T-helper 2 cell treated with Interferon-gamma antibody and Interleukin-4, amounts not matched to agents 5 μg/mL and 100 μg/mL, for 36 hours (primary cell): ENCODE data around the gene FAM167B.
A peak's percentile ranks its signal among the peaks of the same experiment; 100 is the strongest.

Experiments used
- DNase-seq: peaks from one replicate; pipeline ENCODE4 v3.0.0; 2021; ENCODE audit warnings: low spot score
- H3K27ac Mint-ChIP-seq: one replicate; pipeline ENCODE4 v1.8.0; 2021; ENCODE audit warnings: mild to moderate bottlenecking, mixed read lengths
- H3K27me3 Mint-ChIP-seq: one replicate; pipeline ENCODE4 v1.8.0; 2021; ENCODE audit warnings: low read depth, mixed read lengths
- H3K36me3 Mint-ChIP-seq: one replicate; pipeline ENCODE4 v1.8.0; 2021; ENCODE audit warnings: low read depth, mixed read lengths
- H3K4me1 Mint-ChIP-seq: one replicate; pipeline ENCODE4 v1.8.0; 2021; ENCODE audit warnings: low read depth, mixed read lengths
- H3K4me3 Mint-ChIP-seq: one replicate; pipeline ENCODE4 v1.8.0; 2022; ENCODE audit warnings: mild to moderate bottlenecking, moderate library complexity, mixed read lengths
- H3K9me3 Mint-ChIP-seq: one replicate; pipeline ENCODE4 v1.8.0; 2021; ENCODE audit warnings: mixed read lengths

The FAM167B gene

GRCh38 chr1:32239790-32240139 is 7.3 kb upstream of the FAM167B start:
- H3K27me3 Mint-ChIP-seq = peaks cover 2% of the 10 kb centered on the region
- no peaks in the 10 kb centered on the region for H3K36me3 Mint-ChIP-seq
- DNase-seq = no peak
- peaks cover 10% of the 10 kb centered on the region for H3K4me1 Mint-ChIP-seq
- peak overlapping the region; percentile 82 for H3K4me3 Mint-ChIP-seq
- H3K9me3 Mint-ChIP-seq = no peaks in the 10 kb centered on the region
- H3K27ac Mint-ChIP-seq = no peak overlapping the region

GRCh38 chr1:32240140-32240951 is 6.7 kb upstream of the FAM167B start:
- H3K36me3 Mint-ChIP-seq = no peaks in the 10 kb centered on the region
- H3K9me3 Mint-ChIP-seq = no peaks in the 10 kb centered on the region
- H3K27me3 Mint-ChIP-seq = peaks cover 2% of the 10 kb centered on the region
- peak; percentile 37 for DNase-seq
- peaks cover 10% of the 10 kb centered on the region for H3K4me1 Mint-ChIP-seq
- no peak overlapping the region for H3K27ac Mint-ChIP-seq
- peak overlapping the region; percentile 82 for H3K4me3 Mint-ChIP-seq

GRCh38 chr1:32241001-32241763 is 5.8 kb upstream of the FAM167B start:
- Mint-ChIP-seq H3K4me3 (peak overlapping the region; percentile 82), H3K36me3 (no peaks in the 10 kb centered on the region), H3K27me3 (peaks cover 2% of the 10 kb centered on the region), H3K27ac (no peak overlapping the region), H3K9me3 (no peaks in the 10 kb centered on the region), H3K4me1 (peaks cover 10% of the 10 kb centered on the region)
- peak; percentile 22 for DNase-seq

GRCh38 chr1:32242341-32242851 is 4.6 kb upstream of the FAM167B start:
- no peak for DNase-seq

GRCh38 chr1:32247452-32247851 is 430 bp downstream of the FAM167B start:
- no peaks in the 10 kb centered on the region for H3K27me3 Mint-ChIP-seq
- no peak for DNase-seq
- H3K4me1 Mint-ChIP-seq = peaks cover 29% of the 10 kb centered on the region
- no peak overlapping the region for H3K4me3 Mint-ChIP-seq
- peaks cover 12% of the 10 kb centered on the region for H3K36me3 Mint-ChIP-seq
- H3K27ac Mint-ChIP-seq = peak overlapping the region; percentile 87
- H3K9me3 Mint-ChIP-seq = no peaks in the 10 kb centered on the region

More at GRCh38 chr1:32242341-32242851, 4.6 kb upstream of the FAM167B start:
- H3K27me3 Mint-ChIP-seq = peaks cover 2% of the 10 kb centered on the region
- H3K4me1 Mint-ChIP-seq = peaks cover 16% of the 10 kb centered on the region
- H3K27ac Mint-ChIP-seq = no peak overlapping the region
- no peaks in the 10 kb centered on the region for H3K9me3 Mint-ChIP-seq
- no peak overlapping the region for H3K4me3 Mint-ChIP-seq
- H3K36me3 Mint-ChIP-seq = no peaks in the 10 kb centered on the region

- Mint-ChIP-seq H3K9me3 (no peaks in the 10 kb centered on the region), H3K36me3 (peaks cover 19% of the 10 kb centered on the region), H3K4me3 (peak overlapping the region; percentile 99), H3K27me3 (no peaks in the 10 kb centered on the region), H3K4me1 (peaks cover 29% of the 10 kb centered on the region), H3K27ac (peak overlapping the region; percentile 98)
- DNase-seq = peak; percentile 83
These were observed 1.2 kb downstream of the FAM167B start for GRCh38 chr1:32247983-32248889.

- no peaks in the 10 kb centered on the region for H3K27me3 Mint-ChIP-seq
- H3K36me3 Mint-ChIP-seq = peaks cover 29% of the 10 kb centered on the region
- H3K27ac Mint-ChIP-seq = peak overlapping the region; percentile 98
- peaks cover 38% of the 10 kb centered on the region for H3K4me1 Mint-ChIP-seq
- H3K4me3 Mint-ChIP-seq = peak overlapping the region; percentile 99
- DNase-seq = peak; percentile 83
- H3K9me3 Mint-ChIP-seq = no peaks in the 10 kb centered on the region
These were observed 3.0 kb downstream of the FAM167B start for GRCh38 chr1:32249831-32250525.

- peak; percentile 75 for DNase-seq
- Mint-ChIP-seq H3K4me1 (peaks cover 43% of the 10 kb centered on the region), H3K36me3 (peaks cover 35% of the 10 kb centered on the region), H3K4me3 (peak within 1 kb of the TSS; percentile 99), H3K27me3 (no peaks in the 10 kb centered on the region), H3K27ac (peak within 1 kb of the TSS; percentile 98), H3K9me3 (no peaks in the 10 kb centered on the region)
These were observed 4.1 kb downstream of the FAM167B start, which contains the start of gene LCK for GRCh38 chr1:32250893-32251716. Gene LCK, plus strand, starts transcription at chr1:32251265. Its CDS starts 23,065 bp downstream, at chr1:32274330.

GRCh38 chr1:32255072-32256071 is 8.3 kb downstream of the FAM167B start:
- H3K36me3 Mint-ChIP-seq = peaks cover 58% of the 10 kb centered on the region
- H3K4me3 Mint-ChIP-seq = peak overlapping the region; percentile 88
- peaks cover 38% of the 10 kb centered on the region for H3K4me1 Mint-ChIP-seq
- DNase-seq = peak; percentile 37
- peak overlapping the region; percentile 90 for H3K27ac Mint-ChIP-seq
- H3K9me3 Mint-ChIP-seq = no peaks in the 10 kb centered on the region
- H3K27me3 Mint-ChIP-seq = no peaks in the 10 kb centered on the region

GRCh38 chr1:32256473-32257226 is 9.6 kb downstream of the FAM167B start:
- peak; percentile 28 for DNase-seq
- Mint-ChIP-seq H3K4me3 (peak overlapping the region; percentile 72), H3K27ac (peak overlapping the region; percentile 85), H3K9me3 (no peaks in the 10 kb centered on the region), H3K36me3 (peaks cover 61% of the 10 kb centered on the region), H3K4me1 (peaks cover 36% of the 10 kb centered on the region), H3K27me3 (no peaks in the 10 kb centered on the region)

- Mint-ChIP-seq H3K36me3 (peaks cover 56% of the 10 kb centered on the region), H3K4me1 (peaks cover 36% of the 10 kb centered on the region), H3K9me3 (no peaks in the 10 kb centered on the region), H3K27ac (peak overlapping the region; percentile 85), H3K27me3 (no peaks in the 10 kb centered on the region), H3K4me3 (peak overlapping the region; percentile 72)
- DNase-seq = no peak
These were observed 10.1 kb downstream of the FAM167B start for GRCh38 chr1:32257227-32257508.
